HEK293T (cell line): ENCODE data around the gene GBA3.

Experiments used
- CTCF ChIA-PET: fragments of 350-600 bp; formaldehyde crosslinking; extraction: SDS; loops from one replicate; lab custom pipeline; 2021; ENCODE audit warnings: antibody characterized with exemption, inconsistent platforms; lab: Yijun Ruan, JAX
- POLR2A ChIA-PET: fragments of 350-600 bp; formaldehyde crosslinking; extraction: SDS; loops from one replicate; lab custom pipeline; 2020; ENCODE audit warnings: antibody characterized with exemption, inconsistent platforms; lab: Yijun Ruan, JAX
- DNase-seq: peaks from one replicate; pipeline ENCODE4 v3.0.0; 2012; ENCODE audit warnings: mixed read lengths; ENCODE audit errors: extremely low spot score
- ARNT ChIP-seq: fragments of 450-650 bp; IDR thresholded peaks from 2 replicates; pipeline ENCODE4 v1.6.1; 2017; ENCODE audit warnings: mild to moderate bottlenecking
- BHLHE40 ChIP-seq: fragments of 450-650 bp; IDR thresholded peaks from 2 replicates; pipeline ENCODE4 v1.6.1; 2016; ENCODE audit warnings: mild to moderate bottlenecking, moderate library complexity, borderline replicate concordance
- CTBP1 ChIP-seq: fragments of 450-650 bp; IDR thresholded peaks from 2 replicates; pipeline ENCODE4 v1.6.1; 2016; ENCODE audit warnings: borderline replicate concordance
- ELF4 ChIP-seq: fragments of 450-650 bp; IDR thresholded peaks from 2 replicates; pipeline ENCODE4 v1.6.1; 2017; ENCODE audit warnings: antibody characterized with exemption
- FOXA1 ChIP-seq: fragments of 450-650 bp; IDR thresholded peaks from 2 replicates; pipeline ENCODE4 v1.6.1; 2016; ENCODE audit warnings: mild to moderate bottlenecking
- FOXK2 ChIP-seq: fragments of 450-650 bp; IDR thresholded peaks from 2 replicates; pipeline ENCODE4 v1.6.1; 2016; ENCODE audit warnings: mild to moderate bottlenecking
- FOXM1 ChIP-seq: fragments of 450-650 bp; IDR thresholded peaks from 2 replicates; pipeline ENCODE4 v1.6.1; 2017; ENCODE audit warnings: mild to moderate bottlenecking, borderline replicate concordance
- HDGF ChIP-seq: fragments of 450-650 bp; IDR thresholded peaks from 2 replicates; pipeline ENCODE4 v1.6.1; 2017; ENCODE audit warnings: antibody characterized with exemption, borderline replicate concordance
- L3MBTL2 ChIP-seq: fragments of 450-650 bp; conservative IDR thresholded peaks from 2 replicates; pipeline ENCODE4 v1.6.1; 2016; ENCODE audit warnings: mild to moderate bottlenecking
- LEF1 ChIP-seq: fragments of 450-650 bp; IDR thresholded peaks from 2 replicates; pipeline ENCODE4 v1.6.1; 2017; ENCODE audit warnings: mild to moderate bottlenecking, borderline replicate concordance
- NFRKB ChIP-seq: fragments of 450-650 bp; IDR thresholded peaks from 2 replicates; pipeline ENCODE4 v1.6.1; 2016; ENCODE audit warnings: mild to moderate bottlenecking, moderate library complexity
- PKNOX1 ChIP-seq: fragments of 450-650 bp; IDR thresholded peaks from 2 replicates; pipeline ENCODE4 v1.6.1; 2016
- SP1 ChIP-seq: fragments of 450-650 bp; IDR thresholded peaks from 2 replicates; pipeline ENCODE4 v1.6.1; 2017
- SUZ12 ChIP-seq: fragments of 450-650 bp; IDR thresholded peaks from 2 replicates; pipeline ENCODE4 v1.6.1; 2016; ENCODE audit warnings: mild to moderate bottlenecking
- TARDBP ChIP-seq: fragments of 450-650 bp; IDR thresholded peaks from 2 replicates; pipeline ENCODE4 v1.6.1; 2016
- ZNF384 ChIP-seq: fragments of 450-650 bp; IDR thresholded peaks from 2 replicates; pipeline ENCODE4 v1.6.1; 2016

Gene GBA3

DNA sequence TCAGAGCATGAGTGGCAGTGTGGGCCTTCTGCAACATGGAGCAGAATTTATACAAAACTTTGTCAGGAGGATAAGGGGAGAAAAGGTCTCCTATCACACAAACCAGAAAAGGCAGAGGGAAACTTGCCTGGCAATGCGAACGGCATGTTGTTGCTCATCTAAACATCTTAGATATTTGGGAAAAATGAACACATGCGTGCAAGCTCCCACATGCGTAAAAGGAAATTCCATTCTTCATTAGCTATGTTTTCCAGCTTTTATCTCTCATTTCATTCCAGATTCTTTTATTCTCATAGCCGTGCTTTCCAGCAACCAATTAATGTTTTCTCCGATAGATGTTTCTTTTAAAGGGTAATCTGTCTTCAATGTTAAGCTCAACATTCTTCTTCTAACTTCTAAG, 31.3 kb upstream of the GBA3 start:
- no peak for TF ChIP-seq CTBP1
- TF ChIP-seq FOXA1, result no peak
- TF ChIP-seq PKNOX1, result no peak
- TF ChIP-seq TARDBP, result no peak
- TF ChIP-seq ZNF384, result no peak
- TF ChIP-seq FOXM1, result no peak
- no peak for TF ChIP-seq SP1
- TF ChIP-seq NFRKB, result no peak
- TF ChIP-seq ELF4, result no peak
- no peak for DNase-seq
- POLR2A ChIA-PET, result no interaction called here
- CTCF ChIA-PET, result interaction anchor here (0.7 to 0.9 kb wide), 2 partner anchors 15 to 251 kb away, joined by 3 read pairs; no protein-coding TSS in a partner anchor

- TF ChIP-seq HDGF (no peak), ARNT (no peak), SP1 (no peak), LEF1 (no peak)
- ChIA-PET CTCF (interaction anchor here (0.6 kb wide), 1 partner anchor 161 kb away, joined by 3 read pairs; no protein-coding TSS in a partner anchor), POLR2A (no interaction called here)
- DNase-seq, result no peak
These were observed 25.3 kb upstream of the GBA3 start for GRCh38 chr4:22667332-22667940.

GRCh38 chr4:22668301-22668700, 24.4 kb upstream of the GBA3 start:
- ChIA-PET POLR2A (no interaction called here), CTCF (no interaction called here)
- DNase-seq, result no peak
- TF ChIP-seq FOXA1 (no peak), CTBP1 (no peak), ELF4 (no peak), HDGF (no peak), NFRKB (no peak), ARNT (no peak), L3MBTL2 (no peak)

GRCh38 chr4:22668702-22669101, 24.0 kb upstream of the GBA3 start:
- TF ChIP-seq FOXK2, result no peak
- no peak for TF ChIP-seq L3MBTL2
- DNase-seq, result no peak
- POLR2A ChIA-PET, result no interaction called here
- CTCF ChIA-PET, result no interaction called here

- ChIA-PET POLR2A (no interaction called here), CTCF (no interaction called here)
- TF ChIP-seq ZNF384 (no peak), NFRKB (no peak), HDGF (no peak), FOXM1 (no peak), ARNT (no peak), TARDBP (no peak)
- DNase-seq, result no peak
These were observed 21.8 kb upstream of the GBA3 start for GRCh38 chr4:22670956-22671355.

DNA sequence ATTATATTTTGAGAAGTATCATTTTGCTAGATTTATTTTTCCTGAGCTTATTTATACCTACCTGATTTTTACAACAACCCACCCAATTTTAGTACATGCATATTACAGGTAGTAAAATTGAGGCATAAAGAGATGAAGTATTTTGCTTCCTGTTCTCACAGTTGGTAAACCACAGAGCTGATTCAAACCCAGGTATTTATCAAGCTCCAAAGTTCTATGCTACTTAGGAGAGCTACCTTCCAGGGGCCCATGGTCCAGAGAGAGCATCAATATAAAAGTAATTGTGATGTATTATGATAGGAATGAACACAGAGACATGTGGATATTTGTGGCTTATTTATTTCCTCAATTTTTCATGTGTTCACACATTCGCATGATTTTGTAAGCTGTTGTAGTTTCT, 20.2 kb upstream of the GBA3 start:
- ChIA-PET CTCF (no interaction called here), POLR2A (no interaction called here)
- no peak for TF ChIP-seq FOXK2
- TF ChIP-seq L3MBTL2, result no peak
- no peak for TF ChIP-seq PKNOX1
- no peak for TF ChIP-seq ELF4
- TF ChIP-seq HDGF, result no peak
- no peak for TF ChIP-seq FOXA1
- no peak for TF ChIP-seq ZNF384
- TF ChIP-seq TARDBP, result no peak
- TF ChIP-seq FOXM1, result no peak
- no peak for TF ChIP-seq NFRKB
- TF ChIP-seq ARNT, result no peak
- no peak for TF ChIP-seq SP1
- TF ChIP-seq SUZ12, result no peak
- TF ChIP-seq BHLHE40, result no peak
- DNase-seq, result no peak

- CTCF ChIA-PET, result no interaction called here
- no peak for TF ChIP-seq PKNOX1
- no peak for TF ChIP-seq CTBP1
- TF ChIP-seq SP1, result no peak
- TF ChIP-seq BHLHE40, result no peak
- TF ChIP-seq NFRKB, result no peak
- no peak for TF ChIP-seq ARNT
- no peak for TF ChIP-seq L3MBTL2
- TF ChIP-seq LEF1, result no peak
- TF ChIP-seq TARDBP, result no peak
- no peak for TF ChIP-seq HDGF
- TF ChIP-seq FOXM1, result no peak
- POLR2A ChIA-PET, result no interaction called here
- no peak for DNase-seq
These were observed 19.8 kb upstream of the GBA3 start for GRCh38 chr4:22672944-22673343.
